Subcutaneous adipose tissue (tissue), 4 donors: Measurements from ENCODE around the gene PCDHGC4. TPM values are rescaled to one million over a fixed set of nuclear protein-coding genes. Genes with fewer than 3 reads are reported as not detected.

ENCODE experiments used
- total RNA-seq, 4 donors: library from RNA; depleted of rRNA; stranded (reverse); fragments of >200 nt; gene quantifications; one replicate each; pipeline ENCODE4 v1.1.0, GENCODE V29; 2016
- TF ChIP-seq, protein P1 (sequence below): fragments of 450-650 bp; IDR thresholded peaks from one replicate; pipeline ENCODE4 v1.5.1; 2016; ENCODE audit warnings: low read depth, mild to moderate bottlenecking, control low read depth, antibody characterized with exemption, moderate library complexity

PCDHGC4 gene
- total RNA-seq, 4 donors from 2014 or later: 1.0 to 10.9 (median 1.9) TPM

- TF ChIP-seq, protein P1, sequence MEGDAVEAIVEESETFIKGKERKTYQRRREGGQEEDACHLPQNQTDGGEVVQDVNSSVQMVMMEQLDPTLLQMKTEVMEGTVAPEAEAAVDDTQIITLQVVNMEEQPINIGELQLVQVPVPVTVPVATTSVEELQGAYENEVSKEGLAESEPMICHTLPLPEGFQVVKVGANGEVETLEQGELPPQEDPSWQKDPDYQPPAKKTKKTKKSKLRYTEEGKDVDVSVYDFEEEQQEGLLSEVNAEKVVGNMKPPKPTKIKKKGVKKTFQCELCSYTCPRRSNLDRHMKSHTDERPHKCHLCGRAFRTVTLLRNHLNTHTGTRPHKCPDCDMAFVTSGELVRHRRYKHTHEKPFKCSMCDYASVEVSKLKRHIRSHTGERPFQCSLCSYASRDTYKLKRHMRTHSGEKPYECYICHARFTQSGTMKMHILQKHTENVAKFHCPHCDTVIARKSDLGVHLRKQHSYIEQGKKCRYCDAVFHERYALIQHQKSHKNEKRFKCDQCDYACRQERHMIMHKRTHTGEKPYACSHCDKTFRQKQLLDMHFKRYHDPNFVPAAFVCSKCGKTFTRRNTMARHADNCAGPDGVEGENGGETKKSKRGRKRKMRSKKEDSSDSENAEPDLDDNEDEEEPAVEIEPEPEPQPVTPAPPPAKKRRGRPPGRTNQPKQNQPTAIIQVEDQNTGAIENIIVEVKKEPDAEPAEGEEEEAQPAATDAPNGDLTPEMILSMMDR: no peak
These were observed 8.5 kb upstream of the PCDHGC4 start for GRCh38 chr5:141476132-141476911.

DNA sequence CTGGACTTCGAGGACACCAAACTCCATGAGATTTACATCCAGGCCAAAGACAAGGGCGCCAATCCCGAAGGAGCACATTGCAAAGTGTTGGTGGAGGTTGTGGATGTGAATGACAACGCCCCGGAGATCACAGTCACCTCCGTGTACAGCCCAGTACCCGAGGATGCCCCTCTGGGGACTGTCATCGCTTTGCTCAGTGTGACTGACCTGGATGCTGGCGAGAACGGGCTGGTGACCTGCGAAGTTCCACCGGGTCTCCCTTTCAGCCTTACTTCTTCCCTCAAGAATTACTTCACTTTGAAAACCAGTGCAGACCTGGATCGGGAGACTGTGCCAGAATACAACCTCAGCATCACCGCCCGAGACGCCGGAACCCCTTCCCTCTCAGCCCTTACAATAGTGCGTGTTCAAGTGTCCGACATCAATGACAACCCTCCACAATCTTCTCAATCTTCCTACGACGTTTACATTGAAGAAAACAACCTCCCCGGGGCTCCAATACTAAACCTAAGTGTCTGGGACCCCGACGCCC lies 7.7 kb upstream of the PCDHGC4 start:
- TF ChIP-seq, protein P1: no peak

GRCh38 chr5:141477815-141478214 lies 7.0 kb upstream of the PCDHGC4 start:
- TF ChIP-seq, protein P1: no peak

DNA sequence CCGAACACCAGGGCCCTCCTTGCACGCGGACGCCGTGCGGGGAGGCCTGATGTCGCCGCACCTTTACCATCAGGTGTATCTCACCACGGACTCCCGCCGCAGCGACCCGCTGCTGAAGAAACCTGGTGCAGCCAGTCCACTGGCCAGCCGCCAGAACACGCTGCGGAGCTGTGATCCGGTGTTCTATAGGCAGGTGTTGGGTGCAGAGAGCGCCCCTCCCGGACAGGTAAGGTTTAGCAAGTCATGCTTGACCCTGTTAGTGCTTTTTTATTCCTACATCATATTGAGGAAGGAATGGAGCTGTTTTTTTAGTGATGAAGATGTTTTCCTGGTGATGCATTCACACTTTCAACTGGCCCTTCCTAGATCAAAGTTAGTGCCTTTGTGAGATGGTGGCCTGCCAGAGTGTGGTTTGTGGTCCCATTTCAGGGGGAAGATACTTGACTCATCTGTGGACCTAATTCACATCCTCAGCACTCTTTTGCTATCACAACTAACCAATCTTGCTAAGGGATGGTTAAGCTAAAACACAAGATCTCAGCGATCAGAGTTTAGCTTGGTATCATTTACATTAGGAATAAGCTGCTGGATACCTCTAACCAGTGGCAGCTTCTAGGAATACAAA lies 6.4 kb upstream of the PCDHGC4 start:
- TF ChIP-seq, protein P1: no peak

DNA sequence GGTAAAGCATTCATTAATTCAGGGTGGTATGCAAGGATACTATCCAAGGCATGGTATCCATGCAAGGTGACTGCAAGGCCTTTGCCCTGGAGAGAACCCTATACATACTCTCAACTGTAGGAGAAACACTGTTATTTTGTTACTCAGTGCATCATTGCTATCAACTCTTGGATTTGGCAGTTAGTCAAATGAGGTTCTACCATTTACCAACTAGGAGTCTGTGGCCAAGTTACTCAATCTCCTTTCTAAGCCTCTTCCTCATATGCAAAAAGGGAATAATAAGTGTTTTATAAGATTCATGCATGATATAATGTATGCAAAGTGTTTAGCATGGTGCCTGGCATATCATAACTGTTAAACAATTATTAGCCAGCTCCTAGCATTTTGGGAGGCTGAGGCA lies 5.1 kb upstream of the PCDHGC4 start:
- TF ChIP-seq, protein P1: no peak

GRCh38 chr5:141483902-141484301 lies 928 bp upstream of the PCDHGC4 start:
- TF ChIP-seq, protein P1: no peak

DNA sequence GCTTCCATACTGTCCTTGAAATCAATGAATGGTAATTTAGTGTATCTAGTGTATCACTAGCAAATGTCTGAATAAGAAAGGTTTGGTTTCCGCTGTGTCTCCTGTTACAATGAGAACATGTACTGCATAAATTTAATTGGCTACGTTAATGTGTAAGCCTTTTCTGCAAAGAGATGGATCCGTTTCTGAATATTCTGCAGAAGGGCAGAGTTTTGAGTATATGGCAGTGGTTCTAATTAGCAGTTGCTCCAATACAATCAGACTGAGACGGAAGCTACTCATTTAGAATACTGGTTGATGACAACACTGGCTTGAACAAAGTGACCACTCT lies 555 bp upstream of the PCDHGC4 start:
- TF ChIP-seq, protein P1: no peak
